SK-N-SH (cell line): ENCODE results near the gene ATP6V1G2. TPM values are rescaled to one million over a fixed set of nuclear protein-coding genes. Genes with fewer than 3 reads are reported as not detected.
A peak's percentile ranks its signal among the peaks of the same experiment; 100 is the strongest.
"Not testable (repeated sequence)": the region's sequence is repeated elsewhere in the genome, so short reads cannot be mapped to it uniquely, and the experiment has no call there.

Experiments used
- CTCF ChIA-PET: fragments of 300-600, 350-600 bp; formaldehyde crosslinking; extraction: SDS; loops from one replicate; lab custom pipeline; 2021; lab: Yijun Ruan, JAX
- POLR2A ChIA-PET: fragments of 350-600 bp; sonication (Branson Sonifier 250); formaldehyde crosslinking; extraction: SDS; loops from one replicate; lab custom pipeline; 2020; ENCODE audit warnings: antibody characterized with exemption, inconsistent platforms; lab: Yijun Ruan, JAX
- DNase-seq: peaks from one replicate; pipeline ENCODE4 v3.0.0; 2012
- H2AFZ ChIP-seq: fragments of 200-600 bp; sonication (generic); 2 replicates; pipeline ENCODE4 v1.8.1; 2016; ENCODE audit warnings: antibody characterized with exemption, mild to moderate bottlenecking, low read depth
- H3F3A ChIP-seq: fragments of 200-600 bp; sonication (generic); replicated peaks from 2 replicates; pipeline ENCODE3; 2016; ENCODE audit warnings: antibody characterized with exemption, mild to moderate bottlenecking; ENCODE audit not compliant: insufficient read depth
- H3K27ac ChIP-seq, 2 experiments: fragments of 200-500 bp in 1 of 2; fragments of 200-600 bp in 1 of 2; sonication (Bioruptor generic) in 1 of 2; sonication (generic), shearing (Covaris generic) in 1 of 2; 2 replicates each; pipeline versions ENCODE4 v1.5.1 to v1.6.1; 2014 to 2016; ENCODE audit warnings: low read depth in 2 of 2, inconsistent platforms in 1 of 2, low read length in 1 of 2, mild to moderate bottlenecking in 1 of 2, mixed read lengths in 1 of 2
- H3K27me3 ChIP-seq: fragments of 200-600 bp; sonication (generic), shearing (Covaris generic); 2 replicates; pipeline ENCODE4 v1.6.1; 2016; ENCODE audit warnings: mixed run types; ENCODE audit not compliant: insufficient read depth
- H3K36me3 ChIP-seq, 2 experiments: fragments of 200-500 bp in 1 of 2; fragments of 200-600 bp in 1 of 2; sonication (Bioruptor generic) in 1 of 2; sonication (generic) in 1 of 2; replicated peaks in 1 of 2; 2 replicates each; pipeline versions ENCODE3 to v1.5.1; 2014 to 2016; ENCODE audit warnings: low read length in 1 of 2, mild to moderate bottlenecking in 1 of 2; ENCODE audit not compliant: insufficient read depth in 2 of 2, control insufficient read depth in 1 of 2
- H3K4me1 ChIP-seq, 2 experiments: fragments of 200-500 bp in 1 of 2; fragments of 200-600 bp in 1 of 2; sonication (Bioruptor generic) in 1 of 2; sonication (generic), shearing (Covaris generic) in 1 of 2; 2 replicates each; pipeline versions ENCODE4 v1.5.1 to v1.6.1; 2014 to 2016; ENCODE audit warnings: low read depth in 1 of 2, low read length in 1 of 2, mixed run types in 1 of 2; ENCODE audit not compliant: insufficient read depth in 2 of 2, control insufficient read depth in 1 of 2
- H3K4me2 ChIP-seq: fragments of 200-600 bp; sonication (generic), shearing (Covaris generic); 2 replicates; pipeline ENCODE4 v1.6.1; 2017; ENCODE audit warnings: mixed run types
- H3K4me3 ChIP-seq, 2 experiments: fragments of 200-500 bp in 1 of 2; fragments of 200-600 bp in 1 of 2; sonication (Bioruptor generic) in 1 of 2; sonication (generic), shearing (Covaris generic) in 1 of 2; 2 replicates each; pipeline versions ENCODE4 v1.5.1 to v1.8.1; 2014 to 2016; ENCODE audit warnings: low read depth in 2 of 2, inconsistent platforms in 1 of 2, low read length in 1 of 2, mild to moderate bottlenecking in 1 of 2, mixed read lengths in 1 of 2, moderate library complexity in 1 of 2
- H3K79me2 ChIP-seq: fragments of 200-600 bp; sonication (generic); 2 replicates; pipeline ENCODE4 v1.8.1; 2017; ENCODE audit warnings: mild to moderate bottlenecking; ENCODE audit not compliant: insufficient read depth
- H3K9ac ChIP-seq: fragments of 200-600 bp; sonication (generic); 2 replicates; pipeline ENCODE4 v1.6.1; 2017; ENCODE audit warnings: mixed run types
- H3K9me2 ChIP-seq: fragments of 200-600 bp; sonication (generic); 2 replicates; pipeline ENCODE4 v1.6.1; 2017; ENCODE audit warnings: mixed run types
- H3K9me3 ChIP-seq: fragments of 200-600 bp; sonication (generic); 2 replicates; pipeline ENCODE4 v1.6.1; 2017; ENCODE audit warnings: mixed run types, mild to moderate bottlenecking, moderate library complexity
- H4K20me1 ChIP-seq: fragments of 200-600 bp; sonication (generic); 2 replicates; pipeline ENCODE4 v1.6.1; 2017; ENCODE audit warnings: mild to moderate bottlenecking, mixed run types; ENCODE audit not compliant: insufficient read depth
- ELF1 ChIP-seq: IDR thresholded peaks from 2 replicates; pipeline ENCODE4 v1.4.0; 2012
- EP300 ChIP-seq, 2 experiments: IDR thresholded peaks; 2 replicates each; pipeline versions ENCODE4 v1.4.0 to v1.6.1; 2012; ENCODE audit warnings: borderline replicate concordance in 1 of 2, low read depth in 1 of 2, low read length in 1 of 2
- MAX ChIP-seq: IDR thresholded peaks from 2 replicates; pipeline ENCODE4 v1.4.0; 2012; ENCODE audit warnings: low read depth
- RXRA ChIP-seq: IDR thresholded peaks from 2 replicates; pipeline ENCODE4 v1.4.0; 2012; ENCODE audit warnings: low read depth, mild to moderate bottlenecking, borderline replicate concordance
- SIN3A ChIP-seq: IDR thresholded peaks from 2 replicates; pipeline ENCODE4 v1.6.1; 2012; ENCODE audit warnings: low read depth, mild to moderate bottlenecking, low read length, moderate library complexity, borderline replicate concordance
- SMC3 ChIP-seq: IDR thresholded peaks from 2 replicates; pipeline ENCODE4 v1.6.1; 2012; ENCODE audit warnings: low read depth, low read length, improper control_type of control experiment
- TCF12 ChIP-seq: IDR thresholded peaks from 2 replicates; pipeline ENCODE4 v1.4.0; 2012
- TEAD4 ChIP-seq: IDR thresholded peaks from 2 replicates; pipeline ENCODE4 v1.4.0; 2012; ENCODE audit warnings: mild to moderate bottlenecking, borderline replicate concordance; ENCODE audit not compliant: insufficient read depth
- ZBTB33 ChIP-seq: IDR thresholded peaks from 2 replicates; pipeline ENCODE4 v1.4.0; 2012; ENCODE audit warnings: low read depth, borderline replicate concordance
- WGBS: methylation state at CpG from one replicate; pipeline ENCODE4 v1.1.6; 2017; ENCODE audit warnings: low lambda C conversion rate; 5-methylcytosine and 5-hydroxymethylcytosine counted together
- polyA plus RNA-seq, 3 experiments: library from polyadenylated mRNA; depleted of rRNA; stranded (reverse); fragments of >200 nt; gene quantifications; 2 replicates each; pipeline ENCODE4 v1.2.3, GENCODE V29; 2012

The ATP6V1G2 gene
- polyA plus RNA-seq, 1 of the 3 experiments (the other 2 are of a cell fraction): 13.6 TPM

GRCh38 chr6:31502586-31502985, 43.8 kb downstream of the ATP6V1G2 start:
- H3K79me2 ChIP-seq: peaks cover 18% of the 10 kb centered on the region
- CTCF ChIA-PET: interaction anchor here (1.1 kb wide), 1 partner anchor 78 kb away, joined by 3 read pairs; no protein-coding TSS in a partner anchor
- H2AFZ ChIP-seq: no peak overlapping the region
- H3F3A ChIP-seq: peaks cover under 1% of the 10 kb centered on the region
- TF ChIP-seq SMC3: no peak
- TF ChIP-seq MAX: no peak
- TF ChIP-seq, all 33 proteins: peak for 0
- POLR2A ChIA-PET: no interaction called here
- Histone ChIP-seq H3K4me3 (no peak overlapping the region), H3K4me1 (peaks cover 0 to 2% of the 10 kb centered on the region in 2 experiments; a peak in 1 of 4 replicates), H3K9me3 (no peaks in the 10 kb centered on the region), H3K9ac (no peak overlapping the region), H3K36me3 (no peaks in the 10 kb centered on the region), H3K27me3 (no peaks in the 10 kb centered on the region), H4K20me1 (no peaks in the 10 kb centered on the region), H3K9me2 (no peaks in the 10 kb centered on the region), H3K4me2 (no peak overlapping the region), H3K27ac (no peak overlapping the region)
- DNase-seq: no peak

GRCh38 chr6:31499648-31500047, 46.8 kb downstream of the ATP6V1G2 start:
- H3K27ac ChIP-seq, H3K4me3 ChIP-seq, H3K36me3 ChIP-seq, H3K9me3 ChIP-seq, H3K4me1 ChIP-seq, CTCF ChIA-PET, H3K9ac ChIP-seq, H3K9me2 ChIP-seq, H3K4me2 ChIP-seq, H3K27me3 ChIP-seq, DNase-seq, POLR2A ChIA-PET, H2AFZ ChIP-seq, H4K20me1 ChIP-seq: not testable (repeated sequence)
- 88% methylated on average over 2 of the region's 2 CpGs for WGBS
- Histone ChIP-seq H3K79me2 (peaks cover 15% of the 10 kb centered on the region), H3F3A (peaks cover 17% of the 10 kb centered on the region)

- Histone ChIP-seq H3K4me2 (peak overlapping the region; percentile 90), H3K4me3 (peak overlapping the region; percentile 10 to 51; a peak in 3 of 4 replicates), H4K20me1 (no peaks in the 10 kb centered on the region), H3K9me2 (no peaks in the 10 kb centered on the region), H3K79me2 (peaks cover 8% of the 10 kb centered on the region; the same call in 1 of the 2 replicates), H3K27ac (no peak overlapping the region), H3K36me3 (no peaks in the 10 kb centered on the region), H3K9me3 (no peaks in the 10 kb centered on the region), H3K9ac (no peak overlapping the region), H3F3A (peaks cover 21% of the 10 kb centered on the region), H3K27me3 (no peaks in the 10 kb centered on the region), H3K4me1 (peaks cover 3 to 7% of the 10 kb centered on the region in 2 experiments; a peak in 2 of 4 replicates), H2AFZ (peak overlapping the region; percentile 68; the same call in 1 of the 2 replicates)
- TF ChIP-seq SIN3A: no peak
- no peak for TF ChIP-seq MAX
- TF ChIP-seq ZBTB33: no peak
- no peak for TF ChIP-seq TCF12
- TF ChIP-seq RXRA: no peak
- no peak for TF ChIP-seq EP300 (IDR thresholded peaks at IDR 0.05; ENCODE audit: borderline replicate concordance in 1 of 2, low read depth in 1 of 2, low read length in 1 of 2)
- no peak for TF ChIP-seq ELF1
- no peak for TF ChIP-seq TEAD4
- DNase-seq: no peak
- CTCF ChIA-PET: interaction anchor here (1.5 to 6.8 kb wide), 2 partner anchors 48 to 99 kb away, joined by 4 to 40 read pairs; partner anchors contain the start of gene ATP6V1G2
- POLR2A ChIA-PET: no interaction called here
- WGBS: 28% methylated on average over 17 of the region's 21 CpGs
These were observed 47.7 kb downstream of the ATP6V1G2 start for GRCh38 chr6:31498748-31499147.
